Measurements from ENCODE around the gene TTBK2.

- TF ChIP-seq CTCF (IDR thresholded peaks at IDR 0.05 in 2 of 3, conservative IDR thresholded peaks at IDR 0.05 in 1 of 3; ENCODE audit: control insufficient read depth in 2 of 3, extremely low read depth in 1 of 3, insufficient read depth in 1 of 3, low read depth in 3 of 3, low read length in 3 of 3), result no peak
- TF ChIP-seq JUND (IDR thresholded peaks at IDR 0.05; ENCODE audit: low read depth, low read length), result no peak
- no peak for TF ChIP-seq NKRF (conservative IDR thresholded peaks at IDR 0.05)
- TF ChIP-seq HDGF (IDR thresholded peaks at IDR 0.05), result no peak
- TF ChIP-seq TARDBP (IDR thresholded peaks at IDR 0.05; ENCODE audit: borderline replicate concordance), result no peak
- no peak for TF ChIP-seq ZBTB33 (IDR thresholded peaks at IDR 0.05)
- TF ChIP-seq MEF2A (IDR thresholded peaks at IDR 0.05; ENCODE audit: insufficient read depth, low read depth, low read length), result no peak
- TF ChIP-seq REST (IDR thresholded peaks at IDR 0.05; ENCODE audit: low read depth, low read length), result no peak
- TF ChIP-seq FOS (IDR thresholded peaks at IDR 0.05; ENCODE audit: borderline replicate concordance, extremely low read depth, insufficient read length), result no peak
- TF ChIP-seq YY1 (IDR thresholded peaks at IDR 0.05; ENCODE audit: low read depth, low read length), result no peak
- TF ChIP-seq CHD2 (IDR thresholded peaks at IDR 0.05; ENCODE audit: borderline replicate concordance, low read depth, low read length), result no peak
Observed at GRCh38 chr15:42858999-42859789, 61.4 kb downstream of the TTBK2 start.
